ENCODE measurements around the gene WDPCP.

- TF ChIP-seq TAF1 (conservative IDR thresholded peaks at IDR 0.05) (no peak), CTCF (IDR thresholded peaks at IDR 0.05; ENCODE audit: low read depth, low read length, missing input control) (no peak), EGR1 (IDR thresholded peaks at IDR 0.05; ENCODE audit: low read depth in 2 of 2) (no peak), YY1 (IDR thresholded peaks at IDR 0.05) (no peak), ZBTB33 (IDR thresholded peaks at IDR 0.05) (no peak)
These were observed 51.0 kb downstream of the WDPCP start for GRCh38 chr2:63537306-63537705.
